Measurements from ENCODE around the gene CDKAL1. TPM values are rescaled to one million over a fixed set of nuclear protein-coding genes. Genes with fewer than 3 reads are reported as not detected.
"Not testable (repeated sequence)": the region's sequence is repeated elsewhere in the genome, so short reads cannot be mapped to it uniquely, and the experiment has no call there.

The CDKAL1 gene
- total RNA-seq, 1 donor from 2014 or later = 9.1 TPM

GRCh38 chr6:20919677-20920385 lies 385.6 kb downstream of the CDKAL1 start:
- H3K27ac ChIP-seq (replicated peaks) = no peak overlapping the region
- peaks cover 13% of the 10 kb centered on the region for H3K9me3 ChIP-seq (replicated peaks)
- no peaks in the 10 kb centered on the region for H3K4me1 ChIP-seq
- no peak for TF ChIP-seq CTCF (IDR thresholded peaks at IDR 0.05; ENCODE audit: borderline replicate concordance)
- DNase-seq = no peak
- H3K4me3 ChIP-seq = no peak overlapping the region
- H3K27me3 ChIP-seq (ENCODE audit: low read depth) = no peaks in the 10 kb centered on the region
- no peaks in the 10 kb centered on the region for H3K36me3 ChIP-seq
- intact Hi-C loops (cut with micrococcal nuclease) = no loop called here

GRCh38 chr6:20921578-20921977 lies 387.3 kb downstream of the CDKAL1 start:
- H3K4me1 ChIP-seq = no peaks in the 10 kb centered on the region
- intact Hi-C loops (cut with micrococcal nuclease) = no loop called here
- no peak overlapping the region for H3K4me3 ChIP-seq
- H3K36me3 ChIP-seq = no peaks in the 10 kb centered on the region
- H3K27ac ChIP-seq (replicated peaks) = no peak overlapping the region
- no peak for TF ChIP-seq CTCF (IDR thresholded peaks at IDR 0.05; ENCODE audit: borderline replicate concordance)
- H3K27me3 ChIP-seq (ENCODE audit: low read depth) = no peaks in the 10 kb centered on the region
- H3K9me3 ChIP-seq (replicated peaks) = no peaks in the 10 kb centered on the region
- DNase-seq = no peak

DNA sequence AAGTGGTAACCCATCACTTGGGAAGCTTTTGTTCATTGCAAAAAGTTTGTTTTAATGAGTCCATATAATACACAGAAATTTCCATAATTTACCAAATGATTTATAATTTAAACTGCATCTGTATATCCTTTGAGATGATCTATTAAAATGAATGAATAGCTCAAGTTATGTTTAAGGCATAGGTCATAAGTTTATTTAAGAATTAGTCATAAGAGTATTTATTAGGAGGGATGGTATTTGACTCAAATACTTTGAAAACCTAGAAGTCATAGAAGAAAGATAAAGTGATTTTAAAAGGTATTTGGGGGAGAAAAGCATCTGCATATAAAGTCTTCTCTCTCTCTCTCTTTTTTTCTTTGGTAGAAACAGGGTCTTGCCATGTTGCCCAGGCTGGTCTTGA lies 388.5 kb downstream of the CDKAL1 start:
- intact Hi-C loops (cut with micrococcal nuclease) = no loop called here
- TF ChIP-seq CTCF (IDR thresholded peaks at IDR 0.05; ENCODE audit: borderline replicate concordance) = no peak
- no peak overlapping the region for H3K27ac ChIP-seq (replicated peaks)
- H3K36me3 ChIP-seq = no peaks in the 10 kb centered on the region
- H3K27me3 ChIP-seq (ENCODE audit: low read depth) = no peaks in the 10 kb centered on the region
- H3K4me1 ChIP-seq = no peaks in the 10 kb centered on the region
- H3K4me3 ChIP-seq = no peak overlapping the region
- DNase-seq = no peak
- no peaks in the 10 kb centered on the region for H3K9me3 ChIP-seq (replicated peaks)

- H3K9me3 ChIP-seq (replicated peaks); H3K27ac ChIP-seq (replicated peaks); H3K36me3 ChIP-seq; H3K4me1 ChIP-seq; H3K4me3 ChIP-seq; DNase-seq; intact Hi-C loops (cut with micrococcal nuclease); H3K27me3 ChIP-seq (ENCODE audit: low read depth): not testable (repeated sequence)
Observed at GRCh38 chr6:20924094-20924493, 389.8 kb downstream of the CDKAL1 start.

DNA sequence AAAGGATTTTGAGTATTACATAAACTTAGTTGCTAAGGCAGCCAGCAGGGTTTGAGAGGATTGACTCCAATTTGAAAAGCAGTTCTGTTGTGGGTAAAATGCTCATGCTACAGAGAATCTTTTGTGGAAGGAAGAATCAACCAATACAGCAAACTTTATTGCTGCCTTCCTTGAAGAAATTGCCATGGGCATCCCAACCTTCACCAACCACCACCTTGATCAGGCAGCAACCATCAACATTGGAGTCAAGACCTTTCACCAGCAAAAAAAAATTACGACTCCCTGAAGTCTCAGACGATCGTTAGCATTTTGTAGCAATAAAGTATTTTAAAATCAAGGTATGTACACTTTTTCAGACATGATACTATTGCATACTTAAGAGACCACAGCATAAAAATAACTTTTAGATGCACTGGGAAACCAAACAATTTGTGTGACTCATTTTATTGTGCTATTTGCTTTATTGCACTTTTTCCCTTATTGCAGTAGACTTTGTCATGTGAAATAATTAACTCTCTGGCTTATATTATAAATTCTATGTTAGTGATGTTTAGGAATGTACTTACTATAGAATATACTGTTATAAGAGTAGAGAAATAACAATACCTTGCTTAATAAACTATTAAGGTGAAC lies 390.8 kb downstream of the CDKAL1 start:
- TF ChIP-seq CTCF (IDR thresholded peaks at IDR 0.05; ENCODE audit: borderline replicate concordance) = no peak
- Histone ChIP-seq H3K9me3 (replicated peaks) (no peaks in the 10 kb centered on the region), H3K36me3 (no peaks in the 10 kb centered on the region), H3K4me3 (no peak overlapping the region), H3K27ac (replicated peaks) (no peak overlapping the region), H3K27me3 (ENCODE audit: low read depth) (no peaks in the 10 kb centered on the region), H3K4me1 (no peaks in the 10 kb centered on the region)
- no peak for DNase-seq
- intact Hi-C loops (cut with micrococcal nuclease) = no loop called here

GRCh38 chr6:20927130-20927860 lies 393.0 kb downstream of the CDKAL1 start:
- no peak for TF ChIP-seq CTCF (IDR thresholded peaks at IDR 0.05; ENCODE audit: borderline replicate concordance)
- no peak for DNase-seq
- intact Hi-C loops (cut with micrococcal nuclease) = no loop called here
- Histone ChIP-seq H3K4me1 (no peaks in the 10 kb centered on the region), H3K4me3 (no peak overlapping the region), H3K36me3 (no peaks in the 10 kb centered on the region), H3K27me3 (ENCODE audit: low read depth) (no peaks in the 10 kb centered on the region), H3K9me3 (replicated peaks) (no peaks in the 10 kb centered on the region), H3K27ac (replicated peaks) (no peak overlapping the region)
